ENCODE measurements around the gene CFB. TPM values are rescaled to one million over a fixed set of nuclear protein-coding genes. Genes with fewer than 3 reads are reported as not detected.
"Not testable (repeated sequence)": the region's sequence is repeated elsewhere in the genome, so short reads cannot be mapped to it uniquely, and the experiment has no call there.

CFB gene
- total and polyA plus RNA-seq, 4 donors: 26.4 to 141 (median 73.6) TPM

GRCh38 chr6:31900917-31901414 is 44.9 kb upstream of the CFB start:
- intact Hi-C loops (cut with DNase I): loop anchor here (5.0 to 10.0 kb wide), 3 partner anchors 46 to 274 kb away; partner anchors contain the start of genes AGPAT1 (in 1 of the 2), CFB (in 1 of the 2) and RNF5 (in 1 of the 2)
- Histone ChIP-seq H3K4me1 (ENCODE audit: control insufficient read depth in 1 of 2, insufficient read depth in 2 of 2, low read length in 2 of 2) (no peaks in the 10 kb centered on the region), H3K36me3 (ENCODE audit: control insufficient read depth in 1 of 2, insufficient read depth in 2 of 2, low read length in 1 of 2) (no peaks in the 10 kb centered on the region), H3K4me3 (ENCODE audit: low read length in 2 of 2) (peak overlapping the region in 1 of 2 donors; percentile 79), H3K9me3 (ENCODE audit: control insufficient read depth, low read length) (no peaks in the 10 kb centered on the region), H3K27ac (ENCODE audit: low read depth in 1 of 2, low read length in 2 of 2) (peak overlapping the region in 1 of 2 donors; percentile 21), H3K27me3 (ENCODE audit: control insufficient read depth in 1 of 2, insufficient read depth in 2 of 2, low read length in 1 of 2) (no peaks in the 10 kb centered on the region)
- WGBS, 2 donors: 30 to 34% methylated on average over 29 of the region's 29 CpGs
- DNase-seq (peak in 1 of 2 donors; percentile 69), ATAC-seq (ENCODE audit: low FRiP score) (no peak)

GRCh38 chr6:31901415-31901952 is 44.4 kb upstream of the CFB start:
- peak; percentile 53 for ATAC-seq (ENCODE audit: low FRiP score)
- H3K36me3 ChIP-seq (ENCODE audit: control insufficient read depth in 1 of 2, insufficient read depth in 2 of 2, low read length in 1 of 2): no peaks in the 10 kb centered on the region
- intact Hi-C loops (cut with DNase I): loop anchor here (5.0 to 10.0 kb wide), 3 partner anchors 46 to 273 kb away; partner anchors contain the start of genes AGPAT1 (in 1 of the 2), CFB (in 1 of the 2) and RNF5 (in 1 of the 2)
- H3K4me3 ChIP-seq (ENCODE audit: low read length in 2 of 2): peak overlapping the region; percentile 79 to 87
- WGBS, 2 donors: 0 to 1% methylated on average over 23 to 45 of the region's 45 CpGs
- H3K4me1 ChIP-seq (ENCODE audit: control insufficient read depth in 1 of 2, insufficient read depth in 2 of 2, low read length in 2 of 2): no peaks in the 10 kb centered on the region
- DNase-seq: peak; percentile 79 to 90
- no peaks in the 10 kb centered on the region for H3K9me3 ChIP-seq (ENCODE audit: control insufficient read depth, low read length)
- peak overlapping the region in 1 of 2 donors; percentile 21 for H3K27ac ChIP-seq (ENCODE audit: low read depth in 1 of 2, low read length in 2 of 2)
- no peaks in the 10 kb centered on the region for H3K27me3 ChIP-seq (ENCODE audit: control insufficient read depth in 1 of 2, insufficient read depth in 2 of 2, low read length in 1 of 2)

- no peaks in the 10 kb centered on the region for H3K9me3 ChIP-seq (ENCODE audit: control insufficient read depth, low read length)
- no peaks in the 10 kb centered on the region for H3K36me3 ChIP-seq (ENCODE audit: control insufficient read depth in 1 of 2, insufficient read depth in 2 of 2, low read length in 1 of 2)
- WGBS, 2 donors: 0% methylated on average over 39 to 77 of the region's 77 CpGs
- ATAC-seq (ENCODE audit: low FRiP score): peak; percentile 89
- peak within 1 kb of the TSS in 1 of 2 donors; percentile 56 for H3K27ac ChIP-seq (ENCODE audit: low read depth in 1 of 2, low read length in 2 of 2)
- intact Hi-C loops (cut with DNase I): loop anchor here (5.0 to 10.0 kb wide), 3 partner anchors 45 to 273 kb away; partner anchors contain the start of genes AGPAT1 (in 1 of the 2), CFB (in 1 of the 2) and RNF5 (in 1 of the 2)
- H3K4me3 ChIP-seq (ENCODE audit: low read length in 2 of 2): peak within 1 kb of the TSS; percentile 79 to 87
- H3K4me1 ChIP-seq (ENCODE audit: control insufficient read depth in 1 of 2, insufficient read depth in 2 of 2, low read length in 2 of 2): no peaks in the 10 kb centered on the region
- H3K27me3 ChIP-seq (ENCODE audit: control insufficient read depth in 1 of 2, insufficient read depth in 2 of 2, low read length in 1 of 2): no peaks in the 10 kb centered on the region
- peak; percentile 93 to 95 for DNase-seq
Observed at GRCh38 chr6:31901953-31902643, 43.8 kb upstream of the CFB start, which contains the start of gene ZBTB12. Gene ZBTB12 (minus strand): TSS chr6:31902086. CDS start chr6:31901305, 781 bp downstream.

- H3K9me3 ChIP-seq (ENCODE audit: control insufficient read depth, low read length): no peaks in the 10 kb centered on the region
- no peak for ATAC-seq (ENCODE audit: low FRiP score)
- no peak overlapping the region for H3K4me3 ChIP-seq (ENCODE audit: low read length in 2 of 2)
- WGBS, 2 donors: 66 to 85% methylated on average over 3 of the region's 3 CpGs
- H3K27ac ChIP-seq (ENCODE audit: low read depth in 1 of 2, low read length in 2 of 2): no peak overlapping the region
- H3K27me3 ChIP-seq (ENCODE audit: control insufficient read depth in 1 of 2, insufficient read depth in 2 of 2, low read length in 1 of 2): no peaks in the 10 kb centered on the region
- H3K36me3 ChIP-seq (ENCODE audit: control insufficient read depth in 1 of 2, insufficient read depth in 2 of 2, low read length in 1 of 2): no peaks in the 10 kb centered on the region
- DNase-seq: no peak
- no peaks in the 10 kb centered on the region for H3K4me1 ChIP-seq (ENCODE audit: control insufficient read depth in 1 of 2, insufficient read depth in 2 of 2, low read length in 2 of 2)
- intact Hi-C loops (cut with DNase I): loop anchor here (5.0 to 10.0 kb wide), 3 partner anchors 43 to 271 kb away; partner anchors contain the start of genes AGPAT1 (in 1 of the 2), CFB (in 1 of the 2) and RNF5 (in 1 of the 2)
Observed at GRCh38 chr6:31903957-31904356, 41.9 kb upstream of the CFB start.

- H3K9me3 ChIP-seq (ENCODE audit: control insufficient read depth, low read length): no peaks in the 10 kb centered on the region
- H3K4me1 ChIP-seq (ENCODE audit: control insufficient read depth in 1 of 2, insufficient read depth in 2 of 2, low read length in 2 of 2): no peaks in the 10 kb centered on the region
- no peak for DNase-seq
- H3K27me3 ChIP-seq (ENCODE audit: control insufficient read depth in 1 of 2, insufficient read depth in 2 of 2, low read length in 1 of 2): no peaks in the 10 kb centered on the region
- no peak for ATAC-seq (ENCODE audit: low FRiP score)
- H3K4me3 ChIP-seq (ENCODE audit: low read length in 2 of 2): no peak overlapping the region
- H3K27ac ChIP-seq (ENCODE audit: low read depth in 1 of 2, low read length in 2 of 2): no peak overlapping the region
- no peaks in the 10 kb centered on the region for H3K36me3 ChIP-seq (ENCODE audit: control insufficient read depth in 1 of 2, insufficient read depth in 2 of 2, low read length in 1 of 2)
- intact Hi-C loops (cut with DNase I): loop anchor here in 1 of 2 donors (10.0 kb wide), 1 partner anchor 270 kb away; the partner anchor contains the start of genes AGPAT1 and RNF5
- WGBS, 2 donors: 93 to 95% methylated on average over 1 of the region's 1 CpG
Observed at GRCh38 chr6:31905041-31905440, 40.9 kb upstream of the CFB start.

- Histone ChIP-seq H3K4me1 (ENCODE audit: control insufficient read depth in 1 of 2, insufficient read depth in 2 of 2, low read length in 2 of 2) (no peaks in the 10 kb centered on the region), H3K36me3 (ENCODE audit: control insufficient read depth in 1 of 2, insufficient read depth in 2 of 2, low read length in 1 of 2) (no peaks in the 10 kb centered on the region), H3K9me3 (ENCODE audit: control insufficient read depth, low read length) (no peaks in the 10 kb centered on the region), H3K27ac (ENCODE audit: low read depth in 1 of 2, low read length in 2 of 2) (no peak overlapping the region), H3K4me3 (ENCODE audit: low read length in 2 of 2) (no peak overlapping the region), H3K27me3 (ENCODE audit: control insufficient read depth in 1 of 2, insufficient read depth in 2 of 2, low read length in 1 of 2) (no peaks in the 10 kb centered on the region)
- intact Hi-C loops (cut with DNase I): loop anchor here in 1 of 2 donors (10.0 kb wide), 1 partner anchor 269 kb away; the partner anchor contains the start of genes AGPAT1 and RNF5
- 18 to 20% methylated on average over 4 of the region's 4 CpGs for WGBS, 2 donors
- DNase-seq (peak in 1 of 2 donors; percentile 31), ATAC-seq (ENCODE audit: low FRiP score) (no peak)
Observed at GRCh38 chr6:31906122-31906521, 39.8 kb upstream of the CFB start.

GRCh38 chr6:31906727-31907126 is 39.2 kb upstream of the CFB start:
- not testable (repeated sequence) for H3K4me1 ChIP-seq (ENCODE audit: control insufficient read depth in 1 of 2, insufficient read depth in 2 of 2, low read length in 2 of 2); H3K36me3 ChIP-seq (ENCODE audit: control insufficient read depth in 1 of 2, insufficient read depth in 2 of 2, low read length in 1 of 2); ATAC-seq (ENCODE audit: low FRiP score); H3K9me3 ChIP-seq (ENCODE audit: control insufficient read depth, low read length); H3K4me3 ChIP-seq (ENCODE audit: low read length in 2 of 2); H3K27ac ChIP-seq (ENCODE audit: low read depth in 1 of 2, low read length in 2 of 2); H3K27me3 ChIP-seq (ENCODE audit: control insufficient read depth in 1 of 2, insufficient read depth in 2 of 2, low read length in 1 of 2)
- intact Hi-C loops (cut with DNase I): loop anchor here in 1 of 2 donors (10.0 kb wide), 1 partner anchor 268 kb away; the partner anchor contains the start of genes AGPAT1 and RNF5
- DNase-seq: peak in 1 of 2 donors; percentile 5
- WGBS, 2 donors: 73 to 77% methylated on average over 8 of the region's 8 CpGs

- H3K9me3 ChIP-seq (ENCODE audit: control insufficient read depth, low read length): no peaks in the 10 kb centered on the region
- H3K36me3 ChIP-seq (ENCODE audit: control insufficient read depth in 1 of 2, insufficient read depth in 2 of 2, low read length in 1 of 2): no peaks in the 10 kb centered on the region
- no peak overlapping the region for H3K4me3 ChIP-seq (ENCODE audit: low read length in 2 of 2)
- ATAC-seq (ENCODE audit: low FRiP score) (no peak), DNase-seq (peak in 1 of 2 donors; percentile 46)
- H3K27me3 ChIP-seq (ENCODE audit: control insufficient read depth in 1 of 2, insufficient read depth in 2 of 2, low read length in 1 of 2): no peaks in the 10 kb centered on the region
- H3K27ac ChIP-seq (ENCODE audit: low read depth in 1 of 2, low read length in 2 of 2): no peak overlapping the region
- H3K4me1 ChIP-seq (ENCODE audit: control insufficient read depth in 1 of 2, insufficient read depth in 2 of 2, low read length in 2 of 2): no peaks in the 10 kb centered on the region
- WGBS, 2 donors: 63 to 67% methylated on average over 7 of the region's 7 CpGs
- intact Hi-C loops (cut with DNase I): loop anchor here in 1 of 2 donors (10.0 kb wide), 1 partner anchor 268 kb away; the partner anchor contains the start of genes AGPAT1 and RNF5
Observed at GRCh38 chr6:31907158-31907813, 38.6 kb upstream of the CFB start.

All from aorta (tissue), 5 donors.